ENCODE data around the gene PPP1R36.
A peak's percentile ranks its signal among the peaks of the same experiment; 100 is the strongest.
"Not testable (repeated sequence)": the region's sequence is repeated elsewhere in the genome, so short reads cannot be mapped to it uniquely, and the experiment has no call there.

The PPP1R36 gene

GRCh38 chr14:64508215-64508776 is 41.5 kb upstream of the PPP1R36 start:
- H3K4me3 ChIP-seq (ENCODE audit: low read length), result peak overlapping the region; percentile 57
- TF ChIP-seq ZNF274 (IDR thresholded peaks at IDR 0.05; ENCODE audit: low read depth, low read length), result no peak

- no peak for TF ChIP-seq ZNF274 (IDR thresholded peaks at IDR 0.05; ENCODE audit: low read depth, low read length)
- no peak overlapping the region for H3K4me3 ChIP-seq (ENCODE audit: low read length)
Observed at GRCh38 chr14:64509036-64509435, 40.7 kb upstream of the PPP1R36 start.

- H3K4me3 ChIP-seq (ENCODE audit: low read length), result no peak overlapping the region
Observed at GRCh38 chr14:64510825-64511671, 38.7 kb upstream of the PPP1R36 start.

GRCh38 chr14:64513271-64513670 is 36.5 kb upstream of the PPP1R36 start:
- TF ChIP-seq ZNF274 (IDR thresholded peaks at IDR 0.05; ENCODE audit: low read depth, low read length), result no peak
- no peak overlapping the region for H3K4me3 ChIP-seq (ENCODE audit: low read length)

More at GRCh38 chr14:64510825-64511671, 38.7 kb upstream of the PPP1R36 start:
- TF ChIP-seq ZNF274 (IDR thresholded peaks at IDR 0.05; ENCODE audit: low read depth, low read length), result no peak

- TF ChIP-seq ZNF274 (IDR thresholded peaks at IDR 0.05; ENCODE audit: low read depth, low read length), result no peak
- H3K4me3 ChIP-seq (ENCODE audit: low read length), result no peak overlapping the region
Observed at GRCh38 chr14:64515053-64515452, 34.7 kb upstream of the PPP1R36 start.

GRCh38 chr14:64516969-64517368 is 32.8 kb upstream of the PPP1R36 start:
- H3K4me3 ChIP-seq (ENCODE audit: low read length), result no peak overlapping the region
- no peak for TF ChIP-seq ZNF274 (IDR thresholded peaks at IDR 0.05; ENCODE audit: low read depth, low read length)

- not testable (repeated sequence) for H3K4me3 ChIP-seq (ENCODE audit: low read length)
Observed at GRCh38 chr14:64517667-64518066, 32.1 kb upstream of the PPP1R36 start.

- TF ChIP-seq ZNF274 (IDR thresholded peaks at IDR 0.05; ENCODE audit: low read depth, low read length), result no peak
- no peak overlapping the region for H3K4me3 ChIP-seq (ENCODE audit: low read length)
Observed at GRCh38 chr14:64518229-64518628, 31.5 kb upstream of the PPP1R36 start.

- H3K4me3 ChIP-seq (ENCODE audit: low read length), result no peak overlapping the region
- no peak for TF ChIP-seq ZNF274 (IDR thresholded peaks at IDR 0.05; ENCODE audit: low read depth, low read length)
Observed at GRCh38 chr14:64520699-64521098, 29.1 kb upstream of the PPP1R36 start.

- TF ChIP-seq ZNF274 (IDR thresholded peaks at IDR 0.05; ENCODE audit: low read depth, low read length), result no peak
- H3K4me3 ChIP-seq (ENCODE audit: low read length), result no peak overlapping the region
Observed at GRCh38 chr14:64522591-64523355, 27.0 kb upstream of the PPP1R36 start.

GRCh38 chr14:64525354-64525753 is 24.4 kb upstream of the PPP1R36 start:
- no peak for TF ChIP-seq ZNF274 (IDR thresholded peaks at IDR 0.05; ENCODE audit: low read depth, low read length)

GRCh38 chr14:64531567-64531966 is 18.2 kb upstream of the PPP1R36 start:
- no peak overlapping the region for H3K4me3 ChIP-seq (ENCODE audit: low read length)
- TF ChIP-seq ZNF274 (IDR thresholded peaks at IDR 0.05; ENCODE audit: low read depth, low read length), result no peak

More at GRCh38 chr14:64525354-64525753, 24.4 kb upstream of the PPP1R36 start:
- H3K4me3 ChIP-seq (ENCODE audit: low read length), result no peak overlapping the region

- no peak overlapping the region for H3K4me3 ChIP-seq (ENCODE audit: low read length)
- TF ChIP-seq ZNF274 (IDR thresholded peaks at IDR 0.05; ENCODE audit: low read depth, low read length), result no peak
Observed at GRCh38 chr14:64536488-64537245, 13.1 kb upstream of the PPP1R36 start.

Data from GM08714 (cell line).